Germinal center (tissue), 1 donor: ENCODE measurements around the gene C11orf58.
A peak's percentile ranks its signal among the peaks of the same experiment; 100 is the strongest.

Experiments
- DNase-seq: peaks from one replicate; pipeline ENCODE4 v3.0.0; 2012; ENCODE audit warnings: mixed read lengths, low spot score

Gene C11orf58

DNA sequence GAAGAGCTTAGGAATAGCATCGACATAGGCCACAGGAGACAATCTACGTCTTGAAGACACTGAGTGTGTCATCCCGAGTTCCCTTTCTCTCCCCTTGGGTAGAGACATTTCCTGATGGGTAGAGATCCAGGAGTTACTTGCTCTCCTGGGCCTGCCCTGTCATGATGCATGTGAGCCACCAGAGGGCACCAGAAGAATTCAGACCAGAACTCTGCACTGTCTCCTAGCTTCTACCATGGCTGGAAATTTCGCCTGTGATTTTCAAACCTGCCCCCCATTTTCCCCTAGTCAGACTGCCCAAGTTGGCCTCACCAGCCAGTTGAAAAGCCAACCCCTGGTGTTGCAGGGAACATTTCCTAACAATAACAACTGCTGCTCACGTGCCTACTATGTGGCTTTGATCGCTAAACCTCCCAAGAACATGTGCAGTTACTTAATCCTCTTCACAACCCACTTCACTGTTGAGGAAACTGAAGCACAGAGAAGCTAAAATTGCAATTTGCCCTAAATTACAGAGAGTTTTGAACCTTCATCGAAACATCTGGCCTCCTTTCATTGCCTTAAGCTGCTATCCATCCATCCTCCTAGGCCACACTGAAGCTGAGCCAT lies 47.2 kb downstream of the C11orf58 start:
- DNase-seq = peak; percentile 82

- no peak for DNase-seq
Observed at GRCh38 chr11:16786131-16786530, 47.7 kb downstream of the C11orf58 start.

- no peak for DNase-seq
Observed at GRCh38 chr11:16787035-16787742, 48.7 kb downstream of the C11orf58 start.

GRCh38 chr11:16788141-16789062 lies 50.0 kb downstream of the C11orf58 start:
- peak; percentile 61 for DNase-seq

- no peak for DNase-seq
Observed at GRCh38 chr11:16789063-16789420, 50.6 kb downstream of the C11orf58 start.

GRCh38 chr11:16789560-16790485 lies 51.4 kb downstream of the C11orf58 start:
- DNase-seq = no peak

- no peak for DNase-seq
Observed at GRCh38 chr11:16790486-16791190, 52.2 kb downstream of the C11orf58 start.

DNA sequence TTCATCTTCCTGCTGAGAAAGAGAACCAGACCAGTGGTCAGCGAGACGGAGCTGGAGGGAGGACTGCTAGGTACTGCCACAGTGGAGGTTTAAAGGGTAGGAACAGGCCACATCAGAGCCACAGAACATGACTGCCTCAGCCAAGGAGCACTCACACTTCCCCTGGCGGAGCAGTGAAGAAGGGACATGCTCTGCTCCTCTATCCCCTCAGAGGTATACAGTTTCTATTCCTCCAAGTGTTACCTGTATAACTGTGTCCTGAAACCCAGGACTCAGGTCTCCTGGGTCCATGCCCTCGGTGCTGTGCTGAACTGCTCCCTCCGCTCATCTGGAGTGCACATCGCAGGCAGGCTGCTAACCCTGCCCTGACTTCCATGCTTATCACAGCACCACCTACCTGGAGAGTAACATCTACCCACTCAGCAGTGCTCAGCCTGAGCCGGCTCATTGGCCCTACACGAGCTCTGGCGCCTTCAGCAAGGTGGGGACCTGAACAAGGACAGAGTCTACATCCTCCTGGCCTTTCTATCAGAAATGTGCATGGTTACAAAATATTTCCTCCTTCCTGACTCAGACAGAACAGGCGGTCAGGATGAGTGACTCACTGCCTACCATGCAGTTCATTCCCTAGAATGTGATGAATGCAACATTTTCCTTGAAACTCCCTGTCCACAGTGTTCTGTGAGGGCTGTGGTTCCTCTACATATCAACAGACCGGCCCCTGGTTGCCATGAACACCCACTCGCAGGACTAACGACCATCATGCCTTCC lies 52.9 kb downstream of the C11orf58 start:
- no peak for DNase-seq

DNA sequence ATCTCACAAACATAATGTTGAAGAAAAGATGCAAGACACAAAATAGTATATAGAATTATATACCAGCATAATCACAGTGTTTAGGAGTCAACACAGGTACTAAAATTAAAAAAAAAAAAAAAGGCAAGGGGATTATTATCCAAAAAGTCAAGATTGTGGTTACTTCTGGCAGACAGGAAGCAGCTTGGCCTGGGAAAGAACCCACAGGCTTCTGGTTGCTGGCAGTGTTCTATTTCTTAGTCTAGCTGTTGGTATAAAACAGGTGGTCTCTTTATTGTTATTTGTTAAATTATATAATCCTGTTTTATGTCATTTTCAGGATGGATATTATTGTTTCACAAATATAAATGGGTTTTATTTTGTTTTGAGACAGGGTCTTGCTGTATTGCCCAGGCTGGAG lies 54.0 kb downstream of the C11orf58 start:
- DNase-seq = no peak

GRCh38 chr11:16793009-16793408 lies 54.6 kb downstream of the C11orf58 start:
- DNase-seq = no peak

- no peak for DNase-seq
Observed at GRCh38 chr11:16793511-16793910, 55.1 kb downstream of the C11orf58 start.

DNA sequence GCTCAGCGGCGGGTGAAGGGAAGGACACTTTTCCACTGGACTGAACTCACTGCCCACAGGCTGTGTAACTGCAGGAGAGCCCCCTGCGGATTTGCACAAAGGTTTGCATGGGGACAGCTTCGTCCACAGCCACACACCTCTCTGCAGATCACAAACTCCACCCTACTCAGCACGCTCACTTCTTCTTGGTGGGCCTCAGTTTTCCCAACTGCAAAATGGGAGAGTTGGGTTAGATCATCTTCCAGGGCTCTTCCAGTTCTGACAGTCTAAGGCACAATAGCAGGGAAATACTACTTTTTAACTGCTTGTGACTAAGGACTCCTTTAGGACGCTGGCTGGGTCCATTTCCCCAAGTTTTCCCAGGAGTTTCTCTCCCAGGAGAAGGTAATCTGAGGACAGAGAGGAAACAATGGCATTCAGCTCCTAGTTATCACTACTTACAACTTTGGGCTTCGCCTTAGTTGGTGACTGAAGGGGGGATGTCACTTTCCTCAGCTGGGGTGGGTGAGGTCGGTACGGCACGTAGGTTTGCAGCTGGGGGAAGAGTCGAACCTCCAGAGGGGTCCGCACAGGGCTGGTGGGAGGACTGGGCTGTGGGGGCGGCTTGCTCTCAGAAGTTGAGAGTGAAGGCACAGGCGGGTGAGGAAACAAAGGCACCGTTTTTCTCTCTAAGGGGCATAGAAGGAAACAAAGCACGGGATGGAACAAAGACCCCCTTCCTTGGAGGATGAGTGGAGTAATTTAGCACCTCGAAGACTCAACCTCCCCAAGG lies 55.8 kb downstream of the C11orf58 start:
- DNase-seq = no peak

DNA sequence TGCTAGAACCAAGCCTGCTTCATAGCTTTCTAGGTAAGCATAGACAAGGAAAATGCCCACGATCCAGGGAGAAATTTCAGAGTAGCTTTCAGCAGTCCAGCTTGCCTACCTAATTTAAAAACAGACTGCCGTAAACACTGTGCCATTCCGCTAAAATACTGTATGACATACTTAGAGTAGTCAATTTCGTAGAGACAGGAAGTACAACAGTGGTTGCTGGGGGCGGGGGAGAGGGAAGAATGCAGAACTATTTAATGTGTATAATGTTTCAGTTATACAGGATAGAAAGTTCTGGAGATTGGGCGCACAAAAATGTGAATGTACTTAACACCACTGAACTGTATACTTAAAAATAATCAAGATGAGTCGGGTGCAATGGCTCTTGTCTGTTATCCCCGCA lies 56.7 kb downstream of the C11orf58 start:
- DNase-seq = no peak

DNA sequence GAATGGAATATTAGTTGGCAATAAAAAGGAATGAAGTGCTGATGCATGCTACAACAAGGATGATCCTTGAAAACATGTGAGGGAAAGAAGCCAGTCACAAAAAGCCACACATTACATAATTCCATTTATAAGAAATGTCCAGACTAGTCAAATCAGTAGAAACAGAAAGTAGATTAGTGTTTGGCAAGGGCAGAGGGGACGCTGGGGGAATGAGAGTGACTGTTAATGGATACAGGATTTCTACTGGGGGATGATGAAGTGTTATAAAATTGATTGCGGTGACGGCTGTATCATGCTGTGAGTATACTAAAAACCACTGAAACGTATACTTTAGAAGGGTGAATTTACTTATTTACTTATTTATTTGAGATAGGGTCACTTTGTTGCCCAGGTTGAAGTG lies 57.9 kb downstream of the C11orf58 start:
- no peak for DNase-seq

DNA sequence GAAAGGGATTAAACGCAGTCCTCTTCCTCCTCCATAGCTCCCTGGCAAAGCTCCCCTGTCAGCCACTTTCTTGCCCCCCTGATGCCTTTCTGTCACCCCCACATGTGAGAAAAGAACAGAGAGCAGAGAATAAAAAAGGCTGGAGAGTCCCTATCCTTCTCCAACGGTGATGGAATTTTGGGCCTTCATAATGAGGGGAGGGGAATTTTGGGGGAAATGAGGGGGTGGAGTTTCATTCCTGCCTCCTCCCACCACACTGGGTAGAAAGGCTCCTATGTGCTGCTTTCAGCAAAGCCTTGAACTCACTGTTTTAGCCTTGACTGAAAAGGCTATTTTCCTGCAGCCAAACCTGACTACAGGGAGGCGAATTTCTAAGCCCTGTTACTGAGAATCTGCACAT lies 59.3 kb downstream of the C11orf58 start:
- no peak for DNase-seq

DNA sequence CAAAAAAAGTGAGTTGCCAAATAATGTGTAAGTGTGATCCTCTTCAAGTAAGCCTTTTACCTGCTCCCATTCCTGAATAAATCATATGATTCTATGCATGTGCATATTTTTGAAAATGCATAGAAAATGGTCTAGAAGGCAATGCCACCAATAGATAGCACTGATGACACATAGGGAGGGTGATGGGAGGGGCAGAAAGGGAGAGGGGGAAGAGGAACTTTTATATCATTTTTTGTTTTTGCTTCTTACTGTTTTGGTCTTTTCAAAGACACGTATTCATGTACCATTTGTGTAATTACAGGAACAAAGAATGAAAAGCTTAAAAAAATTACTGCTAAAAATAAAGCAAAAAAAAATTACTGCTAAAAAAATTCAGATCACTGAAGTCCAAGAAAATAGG lies 60.8 kb downstream of the C11orf58 start:
- no peak for DNase-seq

GRCh38 chr11:16799890-16800289 lies 61.4 kb downstream of the C11orf58 start:
- no peak for DNase-seq

GRCh38 chr11:16800382-16800781 lies 61.9 kb downstream of the C11orf58 start:
- no peak for DNase-seq

- DNase-seq = no peak
Observed at GRCh38 chr11:16801288-16801980, 63.0 kb downstream of the C11orf58 start.
